ENCODE data around the gene SNAP25.

The SNAP25 gene

GRCh38 chr20:10336959-10337729 is 118.5 kb downstream of the SNAP25 start:
- ATAC-seq = no peak

- no peak for ATAC-seq
These were observed 120.0 kb downstream of the SNAP25 start for GRCh38 chr20:10338426-10339180.

GRCh38 chr20:10339609-10340008 is 121.0 kb downstream of the SNAP25 start:
- ATAC-seq = no peak

GRCh38 chr20:10342152-10342551 is 123.5 kb downstream of the SNAP25 start:
- no peak for ATAC-seq

- ATAC-seq = no peak
These were observed 126.3 kb downstream of the SNAP25 start for GRCh38 chr20:10344953-10345352.

- no peak for ATAC-seq
These were observed 128.7 kb downstream of the SNAP25 start for GRCh38 chr20:10347086-10347880.

GRCh38 chr20:10349118-10349517 is 130.5 kb downstream of the SNAP25 start:
- ATAC-seq = no peak

- ATAC-seq = no peak
These were observed 131.7 kb downstream of the SNAP25 start for GRCh38 chr20:10350188-10350842.

GRCh38 chr20:10352934-10353824 is 134.5 kb downstream of the SNAP25 start:
- ATAC-seq = no peak

GRCh38 chr20:10356628-10357027 is 138.0 kb downstream of the SNAP25 start:
- ATAC-seq = no peak
